Measurements from ENCODE around the gene WDFY4. TPM values are rescaled to one million over a fixed set of nuclear protein-coding genes. Genes with fewer than 3 reads are reported as not detected.

WDFY4 gene
- polyA plus RNA-seq, 2 of the 4 experiments (the other 2 are of a cell fraction) = not detected

DNA sequence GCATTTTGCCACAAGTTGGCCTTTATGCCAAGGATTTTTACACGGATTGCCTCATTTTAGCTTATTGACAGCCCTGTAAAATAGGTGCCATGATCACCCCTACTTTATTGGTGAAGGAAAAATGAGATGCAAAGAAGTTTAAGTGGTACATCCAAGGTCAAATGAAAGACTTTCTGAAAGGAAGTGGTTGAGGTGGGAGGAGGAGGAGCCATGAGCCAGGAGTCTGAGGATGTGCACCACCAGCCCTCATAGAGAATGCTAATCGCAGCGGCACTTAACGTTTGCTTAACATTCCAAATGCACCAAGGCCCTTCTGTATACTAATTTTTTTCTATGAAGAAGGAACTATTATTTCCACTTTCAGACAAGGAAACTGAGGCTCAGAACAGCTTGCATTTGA, 286.0 kb downstream of the WDFY4 start:
- Histone ChIP-seq H3K4me3 (no peak overlapping the region), H3K4me1 (no peaks in the 10 kb centered on the region), H3K27ac (no peak overlapping the region), H3K9me3 (peaks cover 3% of the 10 kb centered on the region; the same call in 1 of the 3 replicates), H3K4me2 (no peak overlapping the region)
- ChIA-PET POLR2A (no interaction called here), CTCF (interaction anchor here (0.9 to 1.3 kb wide), 2 partner anchors 313 to 314 kb away, joined by 3 to 7 read pairs; no protein-coding TSS in a partner anchor)
- DNase-seq (ENCODE audit: low read depth in 1 of 2, low spot score in 1 of 2) = no peak
- 64% methylated on average over 4 of the region's 4 CpGs for WGBS (ENCODE audit: missing lambda C conversion rate)
- no peak for TF ChIP-seq ZSCAN20 (CRISPR knock-in tag; IDR thresholded peaks at IDR 0.05)
- TF ChIP-seq, protein P1, sequence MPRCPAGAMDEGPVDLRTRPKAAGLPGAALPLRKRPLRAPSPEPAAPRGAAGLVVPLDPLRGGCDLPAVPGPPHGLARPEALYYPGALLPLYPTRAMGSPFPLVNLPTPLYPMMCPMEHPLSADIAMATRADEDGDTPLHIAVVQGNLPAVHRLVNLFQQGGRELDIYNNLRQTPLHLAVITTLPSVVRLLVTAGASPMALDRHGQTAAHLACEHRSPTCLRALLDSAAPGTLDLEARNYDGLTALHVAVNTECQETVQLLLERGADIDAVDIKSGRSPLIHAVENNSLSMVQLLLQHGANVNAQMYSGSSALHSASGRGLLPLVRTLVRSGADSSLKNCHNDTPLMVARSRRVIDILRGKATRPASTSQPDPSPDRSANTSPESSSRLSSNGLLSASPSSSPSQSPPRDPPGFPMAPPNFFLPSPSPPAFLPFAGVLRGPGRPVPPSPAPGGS (IDR thresholded peaks at IDR 0.05) = no peak
- no peak for TF ChIP-seq HEYL (CRISPR knock-in tag; IDR thresholded peaks at IDR 0.05)
- TF ChIP-seq HOXB13 (CRISPR knock-in tag; IDR thresholded peaks at IDR 0.05; ENCODE audit: low read depth) = no peak
- TF ChIP-seq CEBPB (IDR thresholded peaks at IDR 0.05) = no peak
- no peak for TF ChIP-seq EHF (CRISPR knock-in tag; IDR thresholded peaks at IDR 0.05)
- TF ChIP-seq HDAC2 (IDR thresholded peaks at IDR 0.05) = no peak
- no peak for TF ChIP-seq ESRRA (IDR thresholded peaks at IDR 0.05; ENCODE audit: borderline replicate concordance, low read length)
- TF ChIP-seq, protein P2, sequence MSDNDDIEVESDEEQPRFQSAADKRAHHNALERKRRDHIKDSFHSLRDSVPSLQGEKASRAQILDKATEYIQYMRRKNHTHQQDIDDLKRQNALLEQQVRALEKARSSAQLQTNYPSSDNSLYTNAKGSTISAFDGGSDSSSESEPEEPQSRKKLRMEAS (IDR thresholded peaks at IDR 0.05) = no peak
- no peak for TF ChIP-seq NFE2L2 (conservative IDR thresholded peaks at IDR 0.05; ENCODE audit: low read length)
- no peak for TF ChIP-seq HOXB5 (CRISPR knock-in tag; IDR thresholded peaks at IDR 0.05)
- TF ChIP-seq, protein P3, sequence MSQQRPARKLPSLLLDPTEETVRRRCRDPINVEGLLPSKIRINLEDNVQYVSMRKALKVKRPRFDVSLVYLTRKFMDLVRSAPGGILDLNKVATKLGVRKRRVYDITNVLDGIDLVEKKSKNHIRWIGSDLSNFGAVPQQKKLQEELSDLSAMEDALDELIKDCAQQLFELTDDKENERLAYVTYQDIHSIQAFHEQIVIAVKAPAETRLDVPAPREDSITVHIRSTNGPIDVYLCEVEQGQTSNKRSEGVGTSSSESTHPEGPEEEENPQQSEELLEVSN (IDR thresholded peaks at IDR 0.05; ENCODE audit: borderline replicate concordance, low read depth) = no peak
- no peak for TF ChIP-seq CHD4 (IDR thresholded peaks at IDR 0.05; ENCODE audit: borderline replicate concordance)
- TF ChIP-seq MAZ (IDR thresholded peaks at IDR 0.05; ENCODE audit: borderline replicate concordance, low read depth, low read length) = no peak
- TF ChIP-seq SMC3 (IDR thresholded peaks at IDR 0.05) = no peak
- no peak for TF ChIP-seq BHLHE40 (IDR thresholded peaks at IDR 0.05; ENCODE audit: low read depth, low read length)
- no peak for FAIRE-seq
- ATAC-seq = no peak

DNA sequence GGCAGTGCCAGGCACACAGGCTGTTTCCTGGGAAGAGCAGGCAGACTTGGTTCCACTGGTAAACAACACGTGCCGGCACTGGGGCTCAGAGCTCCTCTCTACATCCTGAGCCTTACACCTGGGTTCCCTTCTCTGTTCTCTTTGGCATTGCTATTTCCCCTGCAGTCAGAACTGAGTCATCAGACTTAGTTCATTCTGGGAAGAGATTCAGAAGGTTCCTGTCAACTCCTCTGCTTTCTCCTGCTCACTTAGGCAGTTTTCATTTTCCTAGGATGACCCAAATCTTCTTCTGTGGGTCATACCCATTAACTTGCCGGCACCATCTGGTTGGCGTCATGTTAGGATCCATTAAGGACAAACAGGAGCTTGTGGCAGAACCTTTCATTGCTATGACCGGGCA, 288.4 kb downstream of the WDFY4 start:
- no peak overlapping the region for H3K27ac ChIP-seq
- CTCF ChIA-PET = no interaction called here
- FAIRE-seq (no peak), DNase-seq (ENCODE audit: low read depth in 1 of 2, low spot score in 1 of 2) (no peak), ATAC-seq (no peak)
- H3K4me2 ChIP-seq = no peak overlapping the region
- H3K9me3 ChIP-seq = peaks cover 3% of the 10 kb centered on the region; the same call in 1 of the 3 replicates
- H3K4me1 ChIP-seq = no peaks in the 10 kb centered on the region
- 37% methylated on average over 5 of the region's 5 CpGs for WGBS (ENCODE audit: missing lambda C conversion rate)
- POLR2A ChIA-PET = no interaction called here
- H3K4me3 ChIP-seq = no peak overlapping the region
- TF ChIP-seq EHF (CRISPR knock-in tag; IDR thresholded peaks at IDR 0.05) (no peak), CHD4 (IDR thresholded peaks at IDR 0.05; ENCODE audit: borderline replicate concordance) (no peak), RFX5 (IDR thresholded peaks at IDR 0.05) (no peak), EHMT2 (IDR thresholded peaks at IDR 0.05; ENCODE audit: low read depth) (no peak), ZNF302 (CRISPR knock-in tag; IDR thresholded peaks at IDR 0.05) (no peak), NFE2L2 (conservative IDR thresholded peaks at IDR 0.05; ENCODE audit: low read length) (no peak), JUN (IDR thresholded peaks at IDR 0.05) (no peak), ZC3H11A (IDR thresholded peaks at IDR 0.05) (no peak), FOXS1 (CRISPR knock-in tag; IDR thresholded peaks at IDR 0.05) (no peak), SMC3 (IDR thresholded peaks at IDR 0.05) (no peak), FOSL2 (IDR thresholded peaks at IDR 0.05) (no peak), FOSL2 (CRISPR knock-in tag; IDR thresholded peaks at IDR 0.05) (no peak), ZFP36 (IDR thresholded peaks at IDR 0.05; ENCODE audit: borderline replicate concordance, partially characterized antibody) (no peak)
- TF ChIP-seq, protein P4, sequence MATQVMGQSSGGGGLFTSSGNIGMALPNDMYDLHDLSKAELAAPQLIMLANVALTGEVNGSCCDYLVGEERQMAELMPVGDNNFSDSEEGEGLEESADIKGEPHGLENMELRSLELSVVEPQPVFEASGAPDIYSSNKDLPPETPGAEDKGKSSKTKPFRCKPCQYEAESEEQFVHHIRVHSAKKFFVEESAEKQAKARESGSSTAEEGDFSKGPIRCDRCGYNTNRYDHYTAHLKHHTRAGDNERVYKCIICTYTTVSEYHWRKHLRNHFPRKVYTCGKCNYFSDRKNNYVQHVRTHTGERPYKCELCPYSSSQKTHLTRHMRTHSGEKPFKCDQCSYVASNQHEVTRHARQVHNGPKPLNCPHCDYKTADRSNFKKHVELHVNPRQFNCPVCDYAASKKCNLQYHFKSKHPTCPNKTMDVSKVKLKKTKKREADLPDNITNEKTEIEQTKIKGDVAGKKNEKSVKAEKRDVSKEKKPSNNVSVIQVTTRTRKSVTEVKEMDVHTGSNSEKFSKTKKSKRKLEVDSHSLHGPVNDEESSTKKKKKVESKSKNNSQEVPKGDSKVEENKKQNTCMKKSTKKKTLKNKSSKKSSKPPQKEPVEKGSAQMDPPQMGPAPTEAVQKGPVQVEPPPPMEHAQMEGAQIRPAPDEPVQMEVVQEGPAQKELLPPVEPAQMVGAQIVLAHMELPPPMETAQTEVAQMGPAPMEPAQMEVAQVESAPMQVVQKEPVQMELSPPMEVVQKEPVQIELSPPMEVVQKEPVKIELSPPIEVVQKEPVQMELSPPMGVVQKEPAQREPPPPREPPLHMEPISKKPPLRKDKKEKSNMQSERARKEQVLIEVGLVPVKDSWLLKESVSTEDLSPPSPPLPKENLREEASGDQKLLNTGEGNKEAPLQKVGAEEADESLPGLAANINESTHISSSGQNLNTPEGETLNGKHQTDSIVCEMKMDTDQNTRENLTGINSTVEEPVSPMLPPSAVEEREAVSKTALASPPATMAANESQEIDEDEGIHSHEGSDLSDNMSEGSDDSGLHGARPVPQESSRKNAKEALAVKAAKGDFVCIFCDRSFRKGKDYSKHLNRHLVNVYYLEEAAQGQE (IDR thresholded peaks at IDR 0.05) = no peak
- TF ChIP-seq, protein P1 (IDR thresholded peaks at IDR 0.05) = no peak
- TF ChIP-seq, protein P5, sequence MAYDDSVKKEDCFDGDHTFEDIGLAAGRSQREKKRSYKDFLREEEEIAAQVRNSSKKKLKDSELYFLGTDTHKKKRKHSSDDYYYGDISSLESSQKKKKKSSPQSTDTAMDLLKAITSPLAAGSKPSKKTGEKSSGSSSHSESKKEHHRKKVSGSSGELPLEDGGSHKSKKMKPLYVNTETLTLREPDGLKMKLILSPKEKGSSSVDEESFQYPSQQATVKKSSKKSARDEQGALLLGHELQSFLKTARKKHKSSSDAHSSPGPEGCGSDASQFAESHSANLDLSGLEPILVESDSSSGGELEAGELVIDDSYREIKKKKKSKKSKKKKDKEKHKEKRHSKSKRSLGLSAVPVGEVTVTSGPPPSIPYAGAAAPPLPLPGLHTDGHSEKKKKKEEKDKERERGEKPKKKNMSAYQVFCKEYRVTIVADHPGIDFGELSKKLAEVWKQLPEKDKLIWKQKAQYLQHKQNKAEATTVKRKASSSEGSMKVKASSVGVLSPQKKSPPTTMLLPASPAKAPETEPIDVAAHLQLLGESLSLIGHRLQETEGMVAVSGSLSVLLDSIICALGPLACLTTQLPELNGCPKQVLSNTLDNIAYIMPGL (CRISPR knock-in tag; IDR thresholded peaks at IDR 0.05; ENCODE audit: borderline replicate concordance) = no peak
- TF ChIP-seq, protein P6, sequence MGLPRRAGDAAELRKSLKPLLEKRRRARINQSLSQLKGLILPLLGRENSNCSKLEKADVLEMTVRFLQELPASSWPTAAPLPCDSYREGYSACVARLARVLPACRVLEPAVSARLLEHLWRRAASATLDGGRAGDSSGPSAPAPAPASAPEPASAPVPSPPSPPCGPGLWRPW (IDR thresholded peaks at IDR 0.05) = no peak
- TF ChIP-seq, protein P3 (IDR thresholded peaks at IDR 0.05; ENCODE audit: borderline replicate concordance, low read depth) = no peak
